ENCODE data around the gene NRIP2.

NRIP2 gene

GRCh38 chr12:2844786-2845185, 10.0 kb upstream of the NRIP2 start:
- DNase-seq = no peak

DNA sequence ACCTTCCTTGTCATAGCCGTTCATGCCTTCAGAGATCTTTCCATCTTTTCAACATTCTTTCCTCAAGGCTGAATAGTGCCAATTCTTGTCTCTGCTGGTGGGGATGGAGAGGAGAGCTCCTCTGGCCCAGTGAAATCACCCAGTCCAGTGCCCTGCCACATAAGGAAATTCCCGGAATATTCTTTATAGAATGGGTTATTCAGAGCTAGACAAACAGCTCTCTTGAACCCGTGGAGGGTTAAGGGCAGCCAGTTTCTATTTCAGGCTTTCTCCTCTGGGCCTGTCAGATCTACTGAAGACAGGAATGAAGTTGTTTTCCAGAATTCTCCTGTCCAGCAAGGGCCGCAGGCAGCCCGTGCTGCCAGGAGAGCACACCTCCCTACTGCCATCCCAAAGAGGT, 8.1 kb upstream of the NRIP2 start:
- no peak for DNase-seq

DNA sequence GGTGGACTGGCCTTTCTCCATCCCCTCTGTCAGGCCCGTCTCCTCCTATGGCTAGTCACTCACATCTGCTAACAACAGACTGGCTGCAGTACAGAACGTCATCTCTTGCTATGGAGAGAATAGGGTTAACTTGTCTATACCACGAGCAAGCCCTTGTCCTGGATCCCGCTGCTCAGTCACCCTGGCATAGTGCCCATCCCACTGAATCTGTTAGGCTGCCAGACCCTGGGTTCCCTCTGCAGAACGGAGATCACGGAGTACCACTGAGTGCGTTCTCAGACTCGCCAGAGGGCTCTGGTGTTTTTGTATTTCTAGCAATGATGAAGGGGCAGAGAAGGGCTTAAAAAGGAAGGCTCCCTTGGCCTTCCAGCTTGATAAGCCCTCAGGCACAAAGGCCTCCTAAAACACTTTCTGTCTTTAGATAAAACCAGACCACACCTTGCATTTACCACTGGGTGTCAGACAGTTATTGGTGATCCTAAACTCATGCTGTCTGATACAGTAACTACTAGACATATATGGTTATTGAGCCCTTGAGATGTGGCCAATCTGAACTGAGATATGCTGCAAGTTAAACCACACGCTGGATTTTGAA, 6.3 kb upstream of the NRIP2 start:
- peak; percentile 70 for DNase-seq

- DNase-seq = no peak
Measured at GRCh38 chr12:2836574-2836973, 1.7 kb upstream of the NRIP2 start.

DNA sequence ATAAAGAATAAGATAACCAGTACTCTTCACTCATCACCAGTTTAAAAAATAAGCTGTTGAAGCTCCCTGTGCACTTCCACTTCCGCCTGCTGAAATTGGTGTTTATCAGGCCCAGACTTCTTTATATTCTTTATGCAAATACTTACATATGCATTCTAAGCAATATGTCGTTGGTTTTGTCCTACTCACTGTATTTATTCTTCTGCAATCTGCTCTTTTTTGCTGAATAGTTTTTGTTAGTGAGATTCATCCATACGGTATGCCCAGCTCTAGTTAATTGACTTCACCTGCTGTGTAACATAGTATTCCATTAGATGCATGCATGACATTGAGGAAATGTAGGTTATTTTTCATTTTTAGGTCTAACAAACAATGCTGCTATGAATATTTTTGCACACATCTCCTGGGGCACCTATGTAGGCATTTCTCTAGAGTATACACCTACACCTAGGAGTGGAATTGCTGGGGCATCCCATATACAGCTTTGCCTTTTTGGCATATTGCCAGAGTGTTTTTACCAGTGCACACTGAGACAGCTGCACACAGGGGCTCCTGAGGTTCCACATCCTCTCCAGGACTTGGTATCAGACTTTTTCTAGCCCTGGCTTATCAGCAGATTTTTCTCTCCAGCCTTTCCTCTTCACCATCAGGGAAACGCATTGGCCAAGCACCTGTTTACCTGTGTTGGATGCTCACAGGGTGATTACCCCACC, 1.0 kb upstream of the NRIP2 start:
- DNase-seq = no peak

DNA sequence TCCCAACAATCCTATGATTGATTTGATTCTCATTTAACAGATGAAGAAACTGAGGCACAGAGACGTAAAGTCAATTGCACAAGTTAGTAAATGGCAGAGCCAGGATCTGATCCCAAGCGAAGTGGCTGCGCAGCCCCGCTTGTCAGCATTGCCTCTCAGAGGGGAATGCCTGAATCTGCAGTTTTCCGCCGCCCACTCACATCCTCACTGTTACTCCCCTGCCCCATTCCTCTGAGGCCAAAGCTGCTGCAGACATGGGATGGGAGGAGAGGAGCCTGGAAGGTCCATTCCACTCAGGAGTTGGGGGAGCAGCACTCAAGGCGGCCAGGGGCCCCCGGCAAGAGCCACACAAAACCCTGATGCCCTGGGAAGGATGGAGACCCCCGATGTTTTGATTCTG, 1.0 kb downstream of the NRIP2 start:
- no peak for DNase-seq

DNA sequence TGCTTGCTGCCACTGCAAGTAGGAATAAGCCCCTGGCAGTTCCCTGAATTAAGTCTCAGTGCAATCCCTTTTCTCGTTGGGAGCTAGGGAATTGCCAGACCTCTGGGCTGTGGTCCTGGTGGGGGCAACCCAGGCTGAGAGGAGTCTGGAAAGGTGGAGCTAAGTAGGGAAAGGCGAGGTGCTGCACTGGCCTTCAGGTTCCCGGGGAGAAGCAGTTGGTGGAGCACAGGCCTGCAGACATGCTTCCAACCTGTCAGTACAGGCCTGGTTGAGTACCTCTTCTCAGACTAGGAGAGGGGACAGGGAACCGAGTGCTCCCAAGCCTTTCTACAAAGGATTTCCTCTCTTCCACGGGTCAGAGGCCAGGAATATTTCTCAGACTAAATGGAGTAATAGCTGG, 1.5 kb downstream of the NRIP2 start:
- no peak for DNase-seq

- DNase-seq = no peak
Measured at GRCh38 chr12:2832550-2833127, 2.2 kb downstream of the NRIP2 start.

DNA sequence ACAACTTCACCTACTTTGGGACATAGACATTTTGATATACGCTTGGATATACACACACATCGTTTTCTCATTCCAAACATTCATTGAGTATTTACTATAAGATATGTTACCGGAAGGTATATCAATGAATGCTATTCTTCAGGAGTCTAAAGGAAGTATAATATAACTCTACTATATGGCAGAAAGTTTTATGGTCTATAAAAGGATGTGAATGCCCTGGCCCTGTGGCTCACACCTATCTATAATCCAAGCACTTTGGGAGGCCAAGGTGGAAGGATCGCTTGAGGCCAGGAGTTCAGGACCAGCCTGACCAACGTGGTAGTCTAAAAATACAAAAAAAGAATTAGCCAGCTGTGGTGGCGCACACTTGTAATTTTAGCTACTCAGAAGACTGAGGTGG, 5.6 kb downstream of the NRIP2 start:
- DNase-seq = no peak

GRCh38 chr12:2826721-2827515, 7.9 kb downstream of the NRIP2 start:
- DNase-seq = no peak

DNA sequence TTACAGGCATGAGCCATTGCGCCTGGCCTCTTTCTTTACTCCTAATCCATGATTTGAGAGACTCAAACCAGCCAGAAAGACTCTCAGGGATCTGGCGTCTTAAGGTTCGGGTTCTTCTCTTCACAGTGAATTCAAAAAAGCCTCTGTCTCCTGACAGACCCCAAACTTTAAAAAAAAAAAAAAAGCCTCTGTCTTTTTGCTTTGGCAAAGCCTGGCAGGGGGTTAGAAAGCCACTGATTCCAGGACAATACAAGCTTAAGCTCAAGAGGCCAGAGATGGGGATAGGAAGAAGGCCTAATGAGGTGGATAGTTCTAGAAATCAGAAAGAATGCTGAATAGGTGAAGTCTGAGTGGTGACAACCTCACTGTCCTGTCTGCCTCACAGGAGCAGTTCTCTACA, 8.8 kb downstream of the NRIP2 start:
- DNase-seq = no peak

DNA sequence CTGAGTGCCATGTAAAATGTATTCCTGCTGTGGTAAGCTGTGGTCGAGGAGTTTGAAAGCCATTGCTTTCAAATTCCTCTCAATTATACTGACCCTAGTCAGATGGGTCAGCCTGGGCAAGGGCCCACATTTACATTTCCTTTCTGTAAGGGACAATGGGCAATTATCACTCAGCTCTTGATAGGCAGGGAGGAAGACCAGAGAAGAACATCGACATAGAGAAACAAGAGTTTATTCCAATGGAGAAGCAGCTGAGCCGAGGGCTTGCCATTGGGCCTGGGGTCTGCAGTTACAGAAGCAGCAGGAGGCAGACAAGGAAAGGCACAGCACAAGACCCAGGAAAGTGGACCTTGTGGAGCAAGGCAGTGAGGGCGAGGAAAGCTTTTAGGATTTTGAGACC, 9.7 kb downstream of the NRIP2 start:
- DNase-seq = no peak

DNA sequence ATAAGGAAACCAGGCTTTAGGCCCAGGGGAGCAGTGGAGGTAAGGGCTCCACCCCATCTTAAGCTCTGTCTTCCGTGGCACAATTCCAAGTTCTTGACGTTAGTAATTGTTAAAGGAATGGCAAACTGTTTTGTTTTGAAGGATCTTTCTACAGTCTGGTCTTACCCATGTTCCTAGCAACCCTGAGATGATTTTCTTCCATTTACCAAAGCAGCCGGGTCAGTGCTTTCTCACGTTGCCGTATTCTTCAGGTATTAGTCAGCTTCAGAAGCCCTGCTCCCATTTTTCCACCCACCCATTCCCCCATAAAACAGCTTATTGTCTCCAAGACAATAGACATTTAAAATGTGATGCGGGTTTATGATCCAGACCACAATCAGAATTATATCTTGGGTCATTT, 10.3 kb downstream of the NRIP2 start:
- DNase-seq = no peak

GRCh38 chr12:2823483-2823882, 11.4 kb downstream of the NRIP2 start:
- no peak for DNase-seq

DNA sequence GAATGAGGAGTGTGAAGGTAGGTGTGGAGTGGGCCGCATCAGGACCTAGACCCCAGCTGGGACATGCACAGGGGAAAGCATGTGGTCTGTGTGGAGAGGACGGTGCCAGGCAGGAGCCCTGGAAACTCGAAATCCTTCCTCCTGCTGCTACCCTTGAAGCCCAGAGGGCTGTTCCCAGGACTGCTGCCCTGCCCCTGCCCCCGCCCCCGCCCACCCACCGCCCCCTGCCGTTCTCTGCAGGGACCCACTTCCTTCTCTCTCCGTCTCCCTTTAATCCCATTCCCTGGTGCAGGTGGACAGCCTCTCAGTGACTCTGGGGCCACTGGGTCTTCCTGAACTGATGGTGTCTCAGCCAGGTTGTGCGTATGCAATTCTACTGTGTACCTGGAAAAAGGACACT, 14.4 kb downstream of the NRIP2 start:
- no peak for DNase-seq

DNA sequence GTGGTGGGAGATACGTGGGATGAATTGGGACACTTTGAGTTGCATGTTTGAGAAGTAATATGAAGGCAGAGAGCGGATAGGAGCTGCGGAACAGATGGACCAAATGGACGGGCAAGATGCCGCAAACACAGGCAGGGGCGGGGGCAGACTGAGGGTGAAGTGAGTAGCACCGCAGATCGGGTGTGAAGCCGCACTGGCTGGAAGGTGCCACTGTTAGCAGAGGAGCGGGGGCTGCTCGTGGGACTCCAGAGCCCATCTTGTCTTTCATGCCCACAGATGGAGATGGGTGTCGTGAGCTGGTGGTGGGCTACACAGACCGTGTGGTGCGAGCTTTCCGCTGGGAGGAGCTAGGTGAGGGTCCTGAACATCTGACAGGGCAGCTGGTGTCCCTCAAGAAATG, 15.0 kb downstream of the NRIP2 start:
- no peak for DNase-seq

DNA sequence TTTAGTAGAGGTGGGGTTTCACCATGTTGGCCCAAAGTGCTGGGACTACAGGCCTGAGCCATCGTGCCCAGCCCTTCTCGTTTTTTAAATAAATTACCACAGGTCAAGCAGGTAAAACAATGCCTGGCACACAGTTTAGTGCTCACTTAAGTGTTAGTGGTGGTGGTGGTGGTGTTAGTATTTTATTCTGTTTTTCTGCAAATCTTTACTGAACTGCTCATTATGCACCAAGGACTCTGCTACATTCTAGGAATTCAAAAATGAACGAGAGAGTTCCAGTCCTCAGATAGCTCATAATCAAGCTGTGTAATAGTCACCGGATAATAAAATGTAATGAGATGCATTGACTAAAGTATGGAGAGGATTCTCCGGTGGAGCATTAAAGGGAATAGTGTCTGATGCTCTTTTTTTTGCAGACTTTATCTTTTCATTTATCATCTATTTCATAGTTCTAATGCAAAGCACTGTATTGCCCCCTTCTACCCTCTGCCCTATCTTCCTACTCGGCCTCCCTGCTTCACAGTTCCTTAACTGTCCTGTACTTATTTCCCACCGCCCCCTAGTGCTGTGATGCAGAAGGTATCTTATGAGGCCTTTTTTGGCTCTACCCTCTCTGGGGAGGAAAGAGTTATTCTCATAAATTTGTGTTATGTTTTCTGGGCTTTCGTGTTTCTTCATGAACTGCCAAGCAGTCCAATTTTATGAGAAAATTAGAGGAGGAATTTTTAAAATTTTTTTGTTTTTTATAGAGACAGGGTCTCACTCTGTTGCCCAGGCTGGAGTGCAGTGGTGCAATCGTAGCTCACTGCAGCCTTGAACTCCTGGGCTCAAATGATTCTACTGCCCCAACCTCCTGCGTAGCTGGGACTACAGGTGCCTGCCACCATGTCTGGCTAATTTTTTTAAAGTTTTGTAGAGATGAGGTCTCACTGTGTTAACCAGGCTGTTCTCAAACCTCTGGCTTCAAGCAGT, 21.3 kb downstream of the NRIP2 start:
- peak; percentile 73 for DNase-seq

DNA sequence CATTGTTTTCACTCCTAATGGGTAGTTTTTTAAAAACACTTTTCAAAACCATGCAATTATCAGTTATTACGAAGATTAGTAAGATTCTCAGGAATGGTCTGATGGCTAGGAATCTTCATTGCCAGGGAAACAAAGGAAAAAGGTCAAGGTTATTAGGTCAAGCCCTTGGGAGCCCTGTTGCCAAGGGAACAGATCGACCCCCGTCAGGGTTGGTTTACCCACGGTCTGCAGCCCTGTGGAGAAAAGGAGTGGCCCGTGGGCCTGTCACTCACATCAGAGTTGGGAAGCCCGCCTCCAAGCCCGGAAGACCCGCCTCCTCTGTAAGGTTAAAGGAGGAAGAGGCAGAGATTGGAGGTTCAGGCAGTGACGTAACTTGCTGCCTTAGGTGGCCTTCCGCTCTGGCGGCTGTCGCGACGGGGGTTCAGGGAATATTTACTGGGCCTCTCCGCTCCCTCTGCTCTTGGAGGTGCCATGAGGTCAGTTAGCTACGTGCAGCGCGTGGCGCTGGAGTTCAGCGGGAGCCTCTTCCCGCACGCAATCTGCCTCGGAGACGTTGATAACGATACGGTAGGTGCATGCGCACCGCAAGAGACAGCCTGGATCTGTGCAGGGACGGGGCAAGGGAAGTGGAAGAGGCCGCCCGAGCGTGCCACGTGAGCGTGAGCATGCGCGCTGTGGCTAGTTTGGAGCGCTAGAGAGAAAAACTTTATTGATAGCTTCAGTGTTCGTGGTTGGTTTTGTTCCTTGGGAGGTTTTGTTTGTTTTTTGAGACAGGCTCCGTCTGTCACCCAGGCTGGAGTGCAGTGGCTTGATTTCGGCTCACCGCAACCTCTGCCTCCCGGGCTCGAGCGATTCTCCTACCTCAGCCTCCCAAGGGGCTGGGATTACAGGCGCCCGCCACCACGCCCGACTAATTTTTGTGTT, 22.3 kb downstream of the NRIP2 start, which contains the start of gene ITFG2:
ITFG2 (plus strand) TSS at position 379 of the 924 bp plus-strand sequence; CDS start at position 472, 93 bp downstream.
- peak; percentile 100 for DNase-seq

GRCh38 chr12:2811801-2812200, 23.0 kb downstream of the NRIP2 start:
- no peak for DNase-seq

- no peak for DNase-seq
Measured at GRCh38 chr12:2806700-2807099, 28.1 kb downstream of the NRIP2 start.

GRCh38 chr12:2805143-2805520, 29.7 kb downstream of the NRIP2 start:
- DNase-seq = no peak
